HEK293 (cell line): ENCODE results near the gene VAV3.
A peak's percentile ranks its signal among the peaks of the same experiment; 100 is the strongest.

Experiments
- CTCF ChIA-PET: fragments of 350-600 bp; formaldehyde crosslinking; extraction: SDS; loops from one replicate; lab custom pipeline; 2021; ENCODE audit warnings: antibody characterized with exemption; lab: Yijun Ruan, JAX
- POLR2A ChIA-PET: fragments of 300-600 bp; formaldehyde crosslinking; extraction: SDS; loops from one replicate; lab custom pipeline; 2020; ENCODE audit warnings: antibody characterized with exemption, inconsistent platforms; lab: Yijun Ruan, JAX
- H3K27ac ChIP-seq: fragments of 200-500 bp; sonication (Bioruptor generic); 2 replicates; pipeline ENCODE4 v1.5.1; 2014; ENCODE audit warnings: low read depth, low read length, control low read depth, inconsistent platforms; ENCODE audit errors: extremely low read depth
- H3K36me3 ChIP-seq, 2 experiments: fragments of 200-500 bp in 1 of 2; sonication (Bioruptor generic) in 1 of 2; 1 replicate in 1 of 2; 2 replicates in 1 of 2; pipeline ENCODE4 v1.5.1; 2014 to 2017; ENCODE audit warnings: inconsistent platforms in 2 of 2, low read length in 2 of 2; ENCODE audit not compliant: control insufficient read depth in 2 of 2, insufficient read depth in 1 of 2
- H3K4me1 ChIP-seq: fragments of 200-500 bp; sonication (Bioruptor generic); 2 replicates; pipeline ENCODE4 v1.5.1; 2014; ENCODE audit warnings: mild to moderate bottlenecking, low read length, inconsistent platforms; ENCODE audit not compliant: control insufficient read depth, insufficient read depth
- H3K4me3 ChIP-seq: 2 replicates; pipeline ENCODE4 v1.5.1; 2011; ENCODE audit warnings: low read depth, mild to moderate bottlenecking, control low read depth, low read length, moderate library complexity
- H3K9me3 ChIP-seq: fragments of 200-500 bp; sonication (Bioruptor generic); 2 replicates; pipeline ENCODE4 v1.5.1; 2014; ENCODE audit warnings: low read depth, low read length, inconsistent platforms; ENCODE audit not compliant: control insufficient read depth, insufficient read depth
- BCL11A ChIP-seq: fragments of 450-650 bp; formaldehyde crosslinking; IDR thresholded peaks from 2 replicates; pipeline ENCODE4 v1.5.1; 2016; ENCODE audit warnings: low read depth, missing biosample characterization, missing genetic modification characterization
- BCL11B ChIP-seq: fragments of 450-650 bp; formaldehyde crosslinking; IDR thresholded peaks from 2 replicates; pipeline ENCODE4 v1.5.1; 2016; ENCODE audit warnings: low read depth, missing biosample characterization, missing genetic modification characterization
- GFI1B ChIP-seq: fragments of 450-650 bp; formaldehyde crosslinking; IDR thresholded peaks from 2 replicates; pipeline ENCODE4 v1.5.1; 2016; ENCODE audit warnings: missing biosample characterization, missing genetic modification characterization
- GLI2 ChIP-seq: fragments of 450-650 bp; formaldehyde crosslinking; IDR thresholded peaks from 2 replicates; pipeline ENCODE4; 2017; ENCODE audit warnings: missing biosample characterization, missing genetic modification characterization, low read depth, borderline replicate concordance
- KLF10 ChIP-seq: fragments of 450-650 bp; IDR thresholded peaks from 2 replicates; pipeline ENCODE4 v1.5.1; 2018; ENCODE audit warnings: missing biosample characterization, mild to moderate bottlenecking, missing genetic modification characterization
- KLF16 ChIP-seq: fragments of 450-650 bp; formaldehyde crosslinking; IDR thresholded peaks from 2 replicates; pipeline ENCODE4 v1.5.1; 2017; ENCODE audit warnings: missing biosample characterization, missing genetic modification characterization
- OSR2 ChIP-seq: fragments of 450-650 bp; formaldehyde crosslinking; IDR thresholded peaks from 2 replicates; pipeline ENCODE4 v1.5.1; 2016; ENCODE audit warnings: missing biosample characterization, missing genetic modification characterization
- RBAK ChIP-seq: fragments of 450-650 bp; formaldehyde crosslinking; IDR thresholded peaks from 2 replicates; pipeline ENCODE4 v1.5.1; 2016; ENCODE audit warnings: missing biosample characterization, missing genetic modification characterization
- SALL2 ChIP-seq: fragments of 450-650 bp; formaldehyde crosslinking; IDR thresholded peaks from 2 replicates; pipeline ENCODE4 v1.5.0; 2017; ENCODE audit warnings: missing biosample characterization, mild to moderate bottlenecking, missing genetic modification characterization, borderline replicate concordance
- YY2 ChIP-seq: fragments of 450-650 bp; formaldehyde crosslinking; IDR thresholded peaks from 2 replicates; pipeline ENCODE4 v1.5.1; 2016; ENCODE audit warnings: missing biosample characterization, missing genetic modification characterization
- ZBTB20 ChIP-seq: fragments of 450-650 bp; formaldehyde crosslinking; IDR thresholded peaks from 2 replicates; pipeline ENCODE4 v1.5.1; 2016; ENCODE audit warnings: missing biosample characterization, missing genetic modification characterization
- ZBTB7A ChIP-seq: fragments of 450-650 bp; formaldehyde crosslinking; IDR thresholded peaks from 2 replicates; pipeline ENCODE4 v1.5.1; 2016; ENCODE audit warnings: low read depth, missing biosample characterization, missing genetic modification characterization
- ZFP37 ChIP-seq: fragments of 450-650 bp; formaldehyde crosslinking; IDR thresholded peaks from 2 replicates; pipeline ENCODE4 v1.5.1; 2016; ENCODE audit warnings: missing biosample characterization, missing genetic modification characterization
- ZIC2 ChIP-seq: fragments of 450-650 bp; formaldehyde crosslinking; IDR thresholded peaks from 2 replicates; pipeline ENCODE4 v1.5.1; 2016; ENCODE audit warnings: missing biosample characterization, missing genetic modification characterization
- ZNF132 ChIP-seq: fragments of 450-650 bp; formaldehyde crosslinking; IDR thresholded peaks from 2 replicates; pipeline ENCODE4 v1.5.1; 2017; ENCODE audit warnings: missing biosample characterization, missing genetic modification characterization, borderline replicate concordance
- ZNF221 ChIP-seq: fragments of 450-650 bp; formaldehyde crosslinking; IDR thresholded peaks from 2 replicates; pipeline ENCODE4 v1.5.1; 2017; ENCODE audit warnings: missing biosample characterization, missing genetic modification characterization, borderline replicate concordance
- ZNF239 ChIP-seq: fragments of 450-650 bp; formaldehyde crosslinking; IDR thresholded peaks from 2 replicates; pipeline ENCODE4 v1.5.1; 2016; ENCODE audit warnings: missing biosample characterization, missing genetic modification characterization
- ZNF354C ChIP-seq: fragments of 450-650 bp; formaldehyde crosslinking; IDR thresholded peaks from 2 replicates; pipeline ENCODE4 v1.5.1; 2016; ENCODE audit warnings: missing biosample characterization, missing genetic modification characterization, low read depth, borderline replicate concordance
- ZNF394 ChIP-seq: fragments of 450-650 bp; formaldehyde crosslinking; IDR thresholded peaks from 2 replicates; pipeline ENCODE4 v1.5.1; 2016; ENCODE audit warnings: missing biosample characterization, missing genetic modification characterization, mild to moderate bottlenecking, moderate library complexity, borderline replicate concordance
- ZNF404 ChIP-seq: fragments of 450-650 bp; formaldehyde crosslinking; IDR thresholded peaks from 2 replicates; pipeline ENCODE4 v1.5.1; 2017; ENCODE audit warnings: missing biosample characterization, missing genetic modification characterization
- ZNF473 ChIP-seq: fragments of 450-650 bp; formaldehyde crosslinking; IDR thresholded peaks from 2 replicates; pipeline ENCODE4 v1.5.1; 2017; ENCODE audit warnings: missing biosample characterization, missing genetic modification characterization
- ZNF529 ChIP-seq: fragments of 450-650 bp; formaldehyde crosslinking; IDR thresholded peaks from 2 replicates; pipeline ENCODE4 v1.5.1; 2017; ENCODE audit warnings: missing genetic modification characterization, missing biosample characterization; ENCODE audit not compliant: insufficient replicate concordance
- ZNF558 ChIP-seq: fragments of 450-650 bp; formaldehyde crosslinking; IDR thresholded peaks from 2 replicates; pipeline ENCODE4 v1.5.1; 2016; ENCODE audit warnings: missing biosample characterization, missing genetic modification characterization
- ZNF571 ChIP-seq: fragments of 450-650 bp; formaldehyde crosslinking; IDR thresholded peaks from 2 replicates; pipeline ENCODE4 v1.5.0; 2017; ENCODE audit warnings: missing biosample characterization, missing genetic modification characterization
- ZNF664 ChIP-seq: fragments of 450-650 bp; formaldehyde crosslinking; IDR thresholded peaks from 2 replicates; pipeline ENCODE4 v1.5.1; 2016; ENCODE audit warnings: missing biosample characterization, missing genetic modification characterization
- ZNF701 ChIP-seq: fragments of 450-650 bp; formaldehyde crosslinking; IDR thresholded peaks from 2 replicates; pipeline ENCODE4 v1.5.1; 2016; ENCODE audit warnings: missing biosample characterization, missing genetic modification characterization
- ZNF768 ChIP-seq: fragments of 450-650 bp; formaldehyde crosslinking; IDR thresholded peaks from 2 replicates; pipeline ENCODE4 v1.5.1; 2018; ENCODE audit warnings: missing biosample characterization, mild to moderate bottlenecking, missing genetic modification characterization
- ZNF777 ChIP-seq: fragments of 450-650 bp; formaldehyde crosslinking; IDR thresholded peaks from 2 replicates; pipeline ENCODE4 v1.5.1; 2017; ENCODE audit warnings: missing biosample characterization, missing genetic modification characterization, borderline replicate concordance
- ZNF792 ChIP-seq: fragments of 450-650 bp; formaldehyde crosslinking; IDR thresholded peaks from 2 replicates; pipeline ENCODE4 v1.5.1; 2016; ENCODE audit warnings: missing biosample characterization, missing genetic modification characterization
- ZNF843 ChIP-seq: fragments of 450-650 bp; formaldehyde crosslinking; IDR thresholded peaks from 2 replicates; pipeline ENCODE4 v1.5.1; 2016; ENCODE audit warnings: missing biosample characterization, missing genetic modification characterization
- ZSCAN16 ChIP-seq: fragments of 450-650 bp; formaldehyde crosslinking; IDR thresholded peaks from 2 replicates; pipeline ENCODE4 v1.5.1; 2016; ENCODE audit warnings: missing biosample characterization, missing genetic modification characterization
- TF ChIP-seq, protein P1 (sequence below): fragments of 450-650 bp; formaldehyde crosslinking; IDR thresholded peaks from 2 replicates; pipeline ENCODE4 v1.5.1; 2016; ENCODE audit warnings: missing biosample characterization, missing genetic modification characterization, borderline replicate concordance
- TF ChIP-seq, protein P2 (sequence below): fragments of 450-650 bp; formaldehyde crosslinking; IDR thresholded peaks from 2 replicates; pipeline ENCODE4 v1.5.1; 2016; ENCODE audit warnings: missing biosample characterization, missing genetic modification characterization
- TF ChIP-seq, protein P3 (sequence below): fragments of 450-650 bp; formaldehyde crosslinking; IDR thresholded peaks from 2 replicates; pipeline ENCODE4 v1.5.1; 2017; ENCODE audit warnings: missing biosample characterization, mild to moderate bottlenecking, missing genetic modification characterization, moderate library complexity

Gene VAV3

GRCh38 chr1:107767156-107767582, 197.8 kb downstream of the VAV3 start:
- no peaks in the 10 kb centered on the region for H3K36me3 ChIP-seq
- ChIA-PET POLR2A (no interaction called here), CTCF (interaction anchor here (1.0 to 2.7 kb wide), 3 partner anchors 15 to 358 kb away, joined by 3 to 8 read pairs (median 3); no protein-coding TSS in a partner anchor)
- H3K9me3 ChIP-seq, result no peaks in the 10 kb centered on the region
- no peak overlapping the region for H3K4me3 ChIP-seq
- peaks cover 17% of the 10 kb centered on the region for H3K4me1 ChIP-seq
- no peak overlapping the region for H3K27ac ChIP-seq
- TF ChIP-seq ZNF701 (tag by site-specific recombination) (no peak), ZNF777 (tag by site-specific recombination) (no peak), RBAK (no peak), ZNF558 (tag by site-specific recombination) (peak; percentile 78; the same call in 1 of the 2 replicates), OSR2 (tag by site-specific recombination) (peak; percentile 87), ZNF792 (tag by site-specific recombination) (peak; percentile 90), KLF10 (tag by site-specific recombination) (peak; percentile 75), ZIC2 (tag by site-specific recombination) (peak; percentile 92), ZNF571 (no peak), ZNF768 (tag by site-specific recombination) (no peak), ZBTB7A (tag by site-specific recombination) (peak; percentile 63; the same call in 1 of the 2 replicates), ZNF404 (tag by site-specific recombination) (no peak), ZNF354C (tag by site-specific recombination) (no peak), ZBTB20 (tag by site-specific recombination) (no peak; the same call in 1 of the 2 replicates), GFI1B (tag by site-specific recombination) (peak; percentile 42; the same call in 1 of the 2 replicates), ZSCAN16 (tag by site-specific recombination) (no peak), BCL11A (peak; percentile 77; the same call in 1 of the 2 replicates), ZFP37 (tag by site-specific recombination) (peak; percentile 55), ZNF664 (peak; percentile 77), YY2 (tag by site-specific recombination) (peak; percentile 58; the same call in 1 of the 2 replicates), KLF16 (tag by site-specific recombination) (peak; percentile 70), ZNF473 (tag by site-specific recombination) (no peak), SALL2 (tag by site-specific recombination) (peak; percentile 58; the same call in 1 of the 2 replicates), ZNF239 (no peak), ZNF221 (tag by site-specific recombination) (no peak), ZNF394 (peak; percentile 82), BCL11B (no peak), ZNF843 (tag by site-specific recombination) (peak; percentile 97), ZNF529 (tag by site-specific recombination) (no peak), ZNF132 (tag by site-specific recombination) (0 out of 2 replicates have a peak, but pooled peaks have one; percentile 22), GLI2 (tag by site-specific recombination) (peak; percentile 95)
- TF ChIP-seq, protein P1, sequence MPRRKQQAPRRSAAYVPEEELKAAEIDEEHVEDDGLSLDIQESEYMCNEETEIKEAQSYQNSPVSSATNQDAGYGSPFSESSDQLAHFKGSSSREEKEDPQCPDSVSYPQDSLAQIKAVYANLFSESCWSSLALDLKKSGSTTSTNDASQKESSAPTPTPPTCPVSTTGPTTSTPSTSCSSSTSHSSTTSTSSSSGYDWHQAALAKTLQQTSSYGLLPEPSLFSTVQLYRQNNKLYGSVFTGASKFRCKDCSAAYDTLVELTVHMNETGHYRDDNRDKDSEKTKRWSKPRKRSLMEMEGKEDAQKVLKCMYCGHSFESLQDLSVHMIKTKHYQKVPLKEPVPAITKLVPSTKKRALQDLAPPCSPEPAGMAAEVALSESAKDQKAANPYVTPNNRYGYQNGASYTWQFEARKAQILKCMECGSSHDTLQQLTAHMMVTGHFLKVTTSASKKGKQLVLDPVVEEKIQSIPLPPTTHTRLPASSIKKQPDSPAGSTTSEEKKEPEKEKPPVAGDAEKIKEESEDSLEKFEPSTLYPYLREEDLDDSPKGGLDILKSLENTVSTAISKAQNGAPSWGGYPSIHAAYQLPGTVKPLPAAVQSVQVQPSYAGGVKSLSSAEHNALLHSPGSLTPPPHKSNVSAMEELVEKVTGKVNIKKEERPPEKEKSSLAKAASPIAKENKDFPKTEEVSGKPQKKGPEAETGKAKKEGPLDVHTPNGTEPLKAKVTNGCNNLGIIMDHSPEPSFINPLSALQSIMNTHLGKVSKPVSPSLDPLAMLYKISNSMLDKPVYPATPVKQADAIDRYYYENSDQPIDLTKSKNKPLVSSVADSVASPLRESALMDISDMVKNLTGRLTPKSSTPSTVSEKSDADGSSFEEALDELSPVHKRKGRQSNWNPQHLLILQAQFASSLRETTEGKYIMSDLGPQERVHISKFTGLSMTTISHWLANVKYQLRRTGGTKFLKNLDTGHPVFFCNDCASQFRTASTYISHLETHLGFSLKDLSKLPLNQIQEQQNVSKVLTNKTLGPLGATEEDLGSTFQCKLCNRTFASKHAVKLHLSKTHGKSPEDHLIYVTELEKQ (tag by site-specific recombination), result peak; percentile 67; the same call in 1 of the 2 replicates
- TF ChIP-seq, protein P2, sequence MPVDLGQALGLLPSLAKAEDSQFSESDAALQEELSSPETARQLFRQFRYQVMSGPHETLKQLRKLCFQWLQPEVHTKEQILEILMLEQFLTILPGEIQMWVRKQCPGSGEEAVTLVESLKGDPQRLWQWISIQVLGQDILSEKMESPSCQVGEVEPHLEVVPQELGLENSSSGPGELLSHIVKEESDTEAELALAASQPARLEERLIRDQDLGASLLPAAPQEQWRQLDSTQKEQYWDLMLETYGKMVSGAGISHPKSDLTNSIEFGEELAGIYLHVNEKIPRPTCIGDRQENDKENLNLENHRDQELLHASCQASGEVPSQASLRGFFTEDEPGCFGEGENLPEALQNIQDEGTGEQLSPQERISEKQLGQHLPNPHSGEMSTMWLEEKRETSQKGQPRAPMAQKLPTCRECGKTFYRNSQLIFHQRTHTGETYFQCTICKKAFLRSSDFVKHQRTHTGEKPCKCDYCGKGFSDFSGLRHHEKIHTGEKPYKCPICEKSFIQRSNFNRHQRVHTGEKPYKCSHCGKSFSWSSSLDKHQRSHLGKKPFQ (tag by site-specific recombination), result 0 out of 2 replicates have a peak, but pooled peaks have one; percentile 28
- TF ChIP-seq, protein P3, sequence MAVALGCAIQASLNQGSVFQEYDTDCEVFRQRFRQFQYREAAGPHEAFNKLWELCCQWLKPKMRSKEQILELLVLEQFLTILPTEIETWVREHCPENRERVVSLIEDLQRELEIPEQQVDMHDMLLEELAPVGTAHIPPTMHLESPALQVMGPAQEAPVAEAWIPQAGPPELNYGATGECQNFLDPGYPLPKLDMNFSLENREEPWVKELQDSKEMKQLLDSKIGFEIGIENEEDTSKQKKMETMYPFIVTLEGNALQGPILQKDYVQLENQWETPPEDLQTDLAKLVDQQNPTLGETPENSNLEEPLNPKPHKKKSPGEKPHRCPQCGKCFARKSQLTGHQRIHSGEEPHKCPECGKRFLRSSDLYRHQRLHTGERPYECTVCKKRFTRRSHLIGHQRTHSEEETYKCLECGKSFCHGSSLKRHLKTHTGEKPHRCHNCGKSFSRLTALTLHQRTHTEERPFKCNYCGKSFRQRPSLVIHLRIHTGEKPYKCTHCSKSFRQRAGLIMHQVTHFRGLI (tag by site-specific recombination), result peak; percentile 58; the same call in 1 of the 2 replicates
